GM20000 (cell line): ENCODE data around the gene TRPC4.

Source experiments
- DNase-seq: peaks from one replicate; pipeline ENCODE4 v3.0.0; 2012; ENCODE audit warnings: low spot score
- CTCF ChIP-seq: IDR thresholded peaks from 2 replicates; pipeline ENCODE4 v1.5.1; 2012; ENCODE audit warnings: mild to moderate bottlenecking, control low read depth; ENCODE audit errors: extremely low read depth, missing control alignments

Gene TRPC4

GRCh38 chr13:37869756-37870488 lies at the start of gene TRPC4:
Gene TRPC4 (minus strand): TSS chr13:37869772. CDS start chr13:37783333, 86,439 bp downstream.
- DNase-seq, result no peak
- TF ChIP-seq CTCF, result no peak

GRCh38 chr13:37918751-37919150 lies 49.2 kb upstream of the TRPC4 start:
- no peak for TF ChIP-seq CTCF
- no peak for DNase-seq

DNA sequence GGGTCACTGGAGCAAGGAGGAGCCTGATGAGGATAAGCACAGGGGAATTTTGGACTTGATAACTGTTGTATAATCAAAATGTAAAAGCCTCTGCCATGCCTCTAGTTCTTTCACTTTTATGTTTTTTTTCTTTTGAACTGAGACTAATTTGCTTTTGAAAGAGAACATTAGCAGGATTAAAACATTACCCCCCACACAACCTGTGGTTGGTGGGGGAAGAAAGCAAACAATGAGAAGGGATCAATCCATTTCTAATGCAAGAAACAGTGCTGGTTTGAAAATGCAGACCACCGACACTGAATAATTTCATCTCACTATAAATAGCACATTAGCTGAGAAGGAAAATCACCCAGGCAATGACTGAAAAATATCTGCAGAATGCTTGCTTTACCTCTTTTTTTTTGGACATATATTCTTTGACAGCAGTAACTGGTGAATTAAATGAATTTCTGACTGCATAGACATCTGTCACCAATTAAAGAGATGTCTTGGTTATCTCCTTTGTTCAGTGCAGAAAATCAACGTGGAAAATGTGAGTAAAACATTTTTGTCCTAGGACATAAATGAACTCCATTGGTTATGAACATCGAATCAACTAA lies 48.6 kb upstream of the TRPC4 start:
- no peak for DNase-seq
- no peak for TF ChIP-seq CTCF

- DNase-seq, result no peak
- TF ChIP-seq CTCF, result no peak
Observed at GRCh38 chr13:37914781-37915391, 45.3 kb upstream of the TRPC4 start.

DNA sequence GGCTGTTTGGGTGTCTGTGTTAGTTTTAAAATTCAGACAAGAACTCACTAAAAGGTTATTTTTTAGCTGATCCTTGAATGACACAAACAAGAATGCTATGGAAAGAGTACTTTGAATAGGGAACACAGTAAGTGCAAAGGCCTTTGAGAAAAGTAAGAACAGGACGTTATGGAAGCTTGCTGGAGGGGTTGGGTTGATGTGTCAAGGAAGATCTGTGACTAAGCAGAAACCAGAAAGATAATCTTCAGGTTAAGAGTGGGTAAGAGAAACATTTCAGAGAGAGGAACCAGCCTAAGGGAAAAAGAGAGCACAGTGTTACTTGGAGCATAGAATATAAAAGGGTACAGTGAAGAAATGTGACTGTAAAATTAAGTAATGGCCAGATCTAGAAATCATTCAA lies 41.2 kb upstream of the TRPC4 start:
- DNase-seq, result no peak
- TF ChIP-seq CTCF, result no peak

GRCh38 chr13:37906880-37907279 lies 37.3 kb upstream of the TRPC4 start:
- no peak for DNase-seq
- no peak for TF ChIP-seq CTCF

DNA sequence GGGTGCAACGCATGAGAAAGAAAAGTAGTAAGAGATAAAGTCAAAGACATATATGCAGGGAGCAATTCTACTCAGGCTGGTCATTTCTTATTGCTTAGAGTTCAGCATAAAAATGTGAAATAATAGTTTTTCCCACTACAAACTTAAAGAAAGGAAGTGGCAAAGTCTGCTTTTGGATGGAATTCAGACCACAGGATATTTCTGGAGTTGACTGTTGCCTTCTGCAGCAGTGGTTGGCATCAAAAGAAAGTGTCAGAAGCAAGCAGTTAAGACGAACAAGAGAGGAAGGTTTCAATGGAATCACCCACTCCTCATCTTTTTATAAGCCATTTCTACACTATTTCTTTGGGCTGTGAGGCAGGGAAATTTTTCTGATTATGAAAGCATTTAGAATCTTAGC lies 36.2 kb upstream of the TRPC4 start:
- TF ChIP-seq CTCF, result no peak
- DNase-seq, result no peak
